HL-60/S4 treated with phorbol 12-myristate 13-acetate at 8.2 ng/mL for 4 days and 3 days (cell line): Measurements from ENCODE around the gene WLS.

Experiments used
- in situ Hi-C: fragments of 300-500 bp; cut with MboI; formaldehyde crosslinking; loops from 2 replicates; pipeline ENCODE4 v1.15.0; 2022; ENCODE audit warnings: low sequenced_read_pairs

Gene WLS

GRCh38 chr1:68141071-68142021 lies 91.0 kb downstream of the WLS start:
- in situ Hi-C loops = no loop called here

- in situ Hi-C loops = no loop called here
Observed at GRCh38 chr1:68140536-68140935, 91.8 kb downstream of the WLS start.

- in situ Hi-C loops = no loop called here
Observed at GRCh38 chr1:68136187-68136586, 96.1 kb downstream of the WLS start.

GRCh38 chr1:68132426-68133130 lies 99.7 kb downstream of the WLS start:
- in situ Hi-C loops = no loop called here

GRCh38 chr1:68131261-68131660 lies 101.1 kb downstream of the WLS start:
- in situ Hi-C loops = no loop called here

- in situ Hi-C loops = no loop called here
Observed at GRCh38 chr1:68129536-68130250, 102.6 kb downstream of the WLS start.

GRCh38 chr1:68128820-68129219 lies 103.5 kb downstream of the WLS start:
- in situ Hi-C loops = no loop called here

- in situ Hi-C loops = no loop called here
Observed at GRCh38 chr1:68128157-68128556, 104.2 kb downstream of the WLS start.

- in situ Hi-C loops = no loop called here
Observed at GRCh38 chr1:68121536-68121935, 110.8 kb downstream of the WLS start.

- in situ Hi-C loops = no loop called here
Observed at GRCh38 chr1:68120136-68120791, 112.1 kb downstream of the WLS start.

- in situ Hi-C loops = no loop called here
Observed at GRCh38 chr1:68119445-68119844, 112.9 kb downstream of the WLS start.

- in situ Hi-C loops = no loop called here
Observed at GRCh38 chr1:68117416-68117815, 114.9 kb downstream of the WLS start.

- in situ Hi-C loops = no loop called here
Observed at GRCh38 chr1:68116643-68117235, 115.6 kb downstream of the WLS start.

- in situ Hi-C loops = no loop called here
Observed at GRCh38 chr1:68115308-68115707, 117.0 kb downstream of the WLS start.

GRCh38 chr1:68113966-68114365 lies 118.4 kb downstream of the WLS start:
- in situ Hi-C loops = no loop called here

GRCh38 chr1:68112835-68113243 lies 119.5 kb downstream of the WLS start:
- in situ Hi-C loops = no loop called here

GRCh38 chr1:68111519-68112436 lies 120.5 kb downstream of the WLS start:
- in situ Hi-C loops = no loop called here

GRCh38 chr1:68107771-68108170 lies 124.6 kb downstream of the WLS start:
- in situ Hi-C loops = no loop called here

- in situ Hi-C loops = no loop called here
Observed at GRCh38 chr1:68103884-68104554, 128.3 kb downstream of the WLS start.
